H1 (cell line): Measurements from ENCODE around the gene OBSCN. TPM values are rescaled to one million over a fixed set of nuclear protein-coding genes. Genes with fewer than 3 reads are reported as not detected.

Experiments used
- CTCF ChIA-PET: fragments of 300-600 bp; sonication (Branson Sonifier 250); formaldehyde crosslinking; loops from one replicate; lab custom pipeline; 2021; ENCODE audit not compliant: partially characterized antibody; lab: Charles Lee
- POLR2A ChIA-PET: fragments of 300-600 bp; sonication (Branson Sonifier 250); formaldehyde crosslinking; loops from one replicate; lab custom pipeline; 2021; ENCODE audit warnings: inconsistent platforms; ENCODE audit not compliant: partially characterized antibody; lab: Charles Lee
- DNase-seq, 2 experiments: peaks; one replicate each; pipeline versions ENCODE4 v3.0.0 to v3.0.0-alpha.2; 2010 to 2022; ENCODE audit warnings: low spot score in 2 of 2, low read depth in 1 of 2, mixed read lengths in 1 of 2
- FAIRE-seq: peaks from 2 replicates; lab custom pipeline; 2011; peaks lifted over from hg19 to GRCh38; lab: Jason Lieb, UNC
- H2AFZ ChIP-seq: 2 replicates; pipeline ENCODE4 v1.8.1; 2012; ENCODE audit warnings: low read length, inconsistent platforms
- H2AK5ac ChIP-seq: 2 replicates; pipeline ENCODE4 v1.6.1; 2013; ENCODE audit warnings: low read depth, low read length
- H2BK120ac ChIP-seq: replicated peaks from 2 replicates; pipeline ENCODE3; 2013; ENCODE audit warnings: low read depth, low read length, inconsistent platforms
- H2BK12ac ChIP-seq: 2 replicates; pipeline ENCODE4 v1.6.1; 2013; ENCODE audit warnings: low read depth, low read length
- H2BK15ac ChIP-seq: 2 replicates; pipeline ENCODE4 v1.6.1; 2013; ENCODE audit warnings: low read length
- H2BK20ac ChIP-seq: 2 replicates; pipeline ENCODE4 v1.6.1; 2013; ENCODE audit warnings: low read length
- H2BK5ac ChIP-seq: 2 replicates; pipeline ENCODE4 v1.6.1; 2013; ENCODE audit warnings: low read depth, low read length
- H3K14ac ChIP-seq: 2 replicates; pipeline ENCODE4 v1.6.1; 2013; ENCODE audit warnings: inconsistent platforms; ENCODE audit not compliant: insufficient read length
- H3K18ac ChIP-seq: 2 replicates; pipeline ENCODE4 v1.6.1; 2013; ENCODE audit warnings: low read length; ENCODE audit errors: extremely low read depth
- H3K23ac ChIP-seq: 2 replicates; pipeline ENCODE4 v1.6.1; 2013; ENCODE audit warnings: inconsistent platforms; ENCODE audit not compliant: insufficient read length
- H3K23me2 ChIP-seq: 2 replicates; pipeline ENCODE4 v1.6.1; 2013; ENCODE audit warnings: low read depth, low read length
- H3K27ac ChIP-seq: 2 replicates; pipeline ENCODE4 v1.6.1; 2011; ENCODE audit warnings: low read depth, low read length, inconsistent platforms
- H3K27me3 ChIP-seq, 4 experiments: replicated peaks in 1 of 4; 1 replicate in 1 of 4; 2 replicates in 3 of 4; pipeline versions ENCODE4 v1.6.1 to v1.8.1; 2011 to 2013; ENCODE audit warnings: low read length in 3 of 4, mild to moderate bottlenecking in 3 of 4, inconsistent platforms in 2 of 4, mixed read lengths in 2 of 4, moderate library complexity in 1 of 4; ENCODE audit not compliant: control insufficient read depth in 3 of 4, insufficient read depth in 3 of 4; ENCODE audit errors: extremely low read depth in 1 of 4
- H3K36me3 ChIP-seq, 4 experiments: 2 replicates each; pipeline versions ENCODE4 v1.6.1 to v1.8.1; 2011 to 2013; ENCODE audit warnings: mild to moderate bottlenecking in 4 of 4, low read length in 3 of 4, moderate library complexity in 2 of 4, control low read depth in 1 of 4, inconsistent platforms in 1 of 4; ENCODE audit not compliant: insufficient read depth in 4 of 4, control insufficient read depth in 2 of 4
- H3K4ac ChIP-seq: replicated peaks from 2 replicates; pipeline ENCODE3; 2013; ENCODE audit warnings: low read length, low read depth, mixed read lengths, inconsistent platforms; ENCODE audit not compliant: insufficient read length
- H3K4me1 ChIP-seq, 4 experiments: replicated peaks in 1 of 4; 1 replicate in 1 of 4; 2 replicates in 3 of 4; pipeline versions ENCODE4 v1.6.1 to v1.8.1; 2011 to 2013; ENCODE audit warnings: low read length in 3 of 4, inconsistent platforms in 2 of 4, mixed read lengths in 1 of 4; ENCODE audit not compliant: insufficient read depth in 4 of 4, control insufficient read depth in 3 of 4
- H3K4me2 ChIP-seq, 2 experiments: 2 replicates each; pipeline versions ENCODE4 v1.6.1 to v1.8.1; 2011 to 2013; ENCODE audit warnings: low read depth in 2 of 2, low read length in 2 of 2, control low read depth in 1 of 2, inconsistent platforms in 1 of 2, mild to moderate bottlenecking in 1 of 2; ENCODE audit not compliant: insufficient read depth in 1 of 2
- H3K4me3 ChIP-seq, 4 experiments: fragments of 200-600, 300-600 bp in 1 of 4; sonication (generic), shearing (Covaris generic), sonication (Bioruptor Twin) in 1 of 4; 2 replicates each; pipeline versions ENCODE4 v1.5.1 to v1.8.1; 2011 to 2016; ENCODE audit warnings: low read length in 4 of 4, low read depth in 3 of 4, control low read depth in 2 of 4, inconsistent platforms in 2 of 4, mild to moderate bottlenecking in 2 of 4, mixed read lengths in 1 of 4, moderate library complexity in 1 of 4; ENCODE audit not compliant: insufficient read depth in 2 of 4; ENCODE audit errors: extremely low read depth in 1 of 4
- H3K56ac ChIP-seq: replicated peaks from 2 replicates; pipeline ENCODE3; 2013; ENCODE audit warnings: low read depth, mild to moderate bottlenecking, mixed read lengths, low read length, inconsistent platforms; ENCODE audit not compliant: insufficient read length
- H3K79me1 ChIP-seq: 2 replicates; pipeline ENCODE4 v1.6.1; 2013; ENCODE audit warnings: low read depth, low read length, control low read depth
- H3K79me2 ChIP-seq, 2 experiments: 2 replicates each; pipeline versions ENCODE4 v1.6.1 to v1.8.1; 2012 to 2013; ENCODE audit warnings: low read length in 2 of 2, mild to moderate bottlenecking in 2 of 2, inconsistent platforms in 1 of 2; ENCODE audit not compliant: insufficient read depth in 2 of 2, control insufficient read depth in 1 of 2
- H3K9ac ChIP-seq, 4 experiments: replicated peaks in 1 of 4; 1 replicate in 1 of 4; 2 replicates in 3 of 4; pipeline versions ENCODE4 v1.6.1 to v1.8.1; 2011 to 2013; ENCODE audit warnings: low read depth in 3 of 4, low read length in 3 of 4, control low read depth in 2 of 4, mild to moderate bottlenecking in 2 of 4, moderate library complexity in 2 of 4, inconsistent platforms in 1 of 4; ENCODE audit errors: extremely low read depth in 1 of 4
- H3K9me3 ChIP-seq, 2 experiments: 2 replicates each; pipeline versions ENCODE4 v1.6.1 to v1.8.1; 2012 to 2013; ENCODE audit warnings: mild to moderate bottlenecking in 2 of 2, moderate library complexity in 2 of 2, control low read depth in 1 of 2, inconsistent platforms in 1 of 2, low read depth in 1 of 2, low read length in 1 of 2, mixed read lengths in 1 of 2; ENCODE audit not compliant: insufficient read depth in 2 of 2
- H4K20me1 ChIP-seq, 2 experiments: replicated peaks in 1 of 2; 2 replicates each; pipeline versions ENCODE3 to v1.8.1; 2011 to 2013; ENCODE audit warnings: inconsistent platforms in 2 of 2, low read length in 2 of 2, mild to moderate bottlenecking in 1 of 2; ENCODE audit not compliant: insufficient read depth in 2 of 2, control insufficient read depth in 1 of 2
- H4K5ac ChIP-seq: 2 replicates; pipeline ENCODE4 v1.6.1; 2013; ENCODE audit warnings: low read length, low read depth, mixed read lengths, inconsistent platforms; ENCODE audit not compliant: insufficient read length
- H4K8ac ChIP-seq: 2 replicates; pipeline ENCODE4 v1.8.0; 2013; ENCODE audit warnings: mild to moderate bottlenecking, moderate library complexity, low read length, inconsistent platforms; ENCODE audit not compliant: insufficient read depth; ENCODE audit errors: extremely low read depth
- H4K91ac ChIP-seq: replicated peaks from 2 replicates; pipeline ENCODE3; 2013; ENCODE audit warnings: low read length, mixed read lengths, inconsistent platforms; ENCODE audit not compliant: insufficient read length
- CHD2 ChIP-seq: IDR thresholded peaks from 2 replicates; pipeline ENCODE4 v1.6.1; 2012; ENCODE audit warnings: low read length, improper control_type of control experiment
- MAFK ChIP-seq: IDR thresholded peaks from 2 replicates; pipeline ENCODE4 v1.6.1; 2012; ENCODE audit warnings: low read depth, mild to moderate bottlenecking, improper control_type of control experiment, low read length
- RBBP5 ChIP-seq: IDR thresholded peaks from 2 replicates; pipeline ENCODE4 v1.7.1; 2012; ENCODE audit warnings: low read depth, mild to moderate bottlenecking, inconsistent platforms, low read length, moderate library complexity, borderline replicate concordance
- TAF1 ChIP-seq: IDR thresholded peaks from 2 replicates; pipeline ENCODE4 v1.6.1; 2011; ENCODE audit warnings: mild to moderate bottlenecking, low read depth, low read length
- TCF12 ChIP-seq: IDR thresholded peaks from 2 replicates; pipeline ENCODE4 v1.6.1; 2011; ENCODE audit warnings: low read depth, mild to moderate bottlenecking, low read length
- WGBS, 2 experiments: shearing (Covaris generic) in 1 of 2; methylation state at CpG; one replicate each; pipeline versions ENCODE4 v1.1.6 to v1.1.7; 2013 to 2015; ENCODE audit warnings: low lambda C conversion rate in 2 of 2, mixed read lengths in 2 of 2, inconsistent platforms in 1 of 2, low coverage in 1 of 2, missing lambda C conversion rate in 1 of 2; ENCODE audit not compliant: insufficient replicate concordance in 2 of 2, insufficient coverage in 1 of 2, insufficient read length in 1 of 2; ENCODE audit errors: extremely low coverage in 1 of 2, missing lambda C conversion rate in 1 of 2; 5-methylcytosine and 5-hydroxymethylcytosine counted together
- polyA plus RNA-seq, 7 experiments: library from polyadenylated mRNA; depleted of rRNA in 3 of 7; stranded (reverse) in 5 of 7; unstranded in 2 of 7; fragments of >200 nt in 5 of 7; fragments of 200-250 nt in 2 of 7; gene quantifications; 1 replicate in 5 of 7; 2 replicates in 1 of 7; 4 replicates in 1 of 7; pipeline versions ENCODE4 v1.2.1 to v1.2.3, GENCODE V29; 2011 to 2013; ENCODE audit warnings: missing spikeins in 2 of 7, mixed read lengths in 2 of 7
- total RNA-seq: library from RNA; stranded (reverse); fragmentation: NEBNext Ultra II Directional; extraction: Animal tissue kit (Norgen Biotek cat#: 25700); gene quantifications from 2 replicates; pipeline ENCODE4 v1.2.1, GENCODE V29; 2021

The OBSCN gene
- total and polyA plus RNA-seq, 2 of the 8 experiments (the other 6 are each of a cell fraction or from before 2014, with no cell fraction given) = 7.5 to 28.4 TPM

DNA sequence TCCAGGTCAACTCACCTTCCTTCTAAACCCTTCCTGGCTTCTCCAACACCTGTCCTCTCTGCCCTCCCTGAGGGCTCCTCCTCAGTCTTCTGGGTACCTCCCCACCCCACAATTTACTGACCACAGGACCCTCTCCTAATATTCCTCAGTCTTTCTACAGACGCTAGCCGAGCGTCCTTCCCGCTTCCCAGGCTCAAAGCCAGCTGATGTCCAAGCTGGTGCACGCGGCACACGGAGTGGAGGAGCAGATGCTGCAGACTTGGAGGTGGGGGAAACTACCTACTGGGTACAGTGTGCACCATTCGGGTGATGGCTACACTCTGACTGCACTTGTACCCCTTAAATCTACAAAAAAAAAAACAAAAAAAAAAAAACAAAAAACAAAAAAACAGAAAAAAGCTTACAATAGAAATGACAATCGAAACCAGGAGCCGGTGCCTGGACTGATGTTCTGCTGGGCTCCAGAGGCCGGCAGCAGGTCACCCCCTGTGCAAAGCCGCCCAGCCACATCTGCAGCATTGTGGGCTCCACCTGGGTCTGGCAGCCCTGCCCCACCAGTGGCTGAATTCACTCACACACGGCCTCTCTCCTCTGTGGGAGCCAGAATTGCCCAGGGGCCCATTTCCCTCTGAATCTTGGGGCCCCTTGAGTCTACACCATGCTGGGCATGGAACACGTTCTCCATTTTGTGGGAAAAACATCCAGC is 191.8 kb downstream of the OBSCN start:
- H2BK120ac ChIP-seq = no peak overlapping the region
- no peaks in the 10 kb centered on the region for H3K4me1 ChIP-seq
- DNase-seq (no peak), FAIRE-seq (no peak)
- H3K23me2 ChIP-seq = no peaks in the 10 kb centered on the region
- H3K14ac ChIP-seq = no peak overlapping the region
- H3K23ac ChIP-seq = no peak overlapping the region
- H3K9me3 ChIP-seq = no peaks in the 10 kb centered on the region
- H3K18ac ChIP-seq = no peak overlapping the region
- no peak overlapping the region for H2BK20ac ChIP-seq
- H4K8ac ChIP-seq = no peak overlapping the region
- peaks cover 8 to 59% (median 33%) of the 10 kb centered on the region in 4 experiments; a peak in 7 of 8 replicates for H3K36me3 ChIP-seq
- H2BK5ac ChIP-seq = no peak overlapping the region
- ChIA-PET POLR2A (interaction anchor here (1.1 to 1.4 kb wide), 2 partner anchors 8 to 10 kb away, joined by 3 to 7 read pairs; no protein-coding TSS in a partner anchor), CTCF (no interaction called here)
- H3K9ac ChIP-seq = no peak overlapping the region
- peaks cover 12 to 41% of the 10 kb centered on the region in 2 experiments for H4K20me1 ChIP-seq
- H2AFZ ChIP-seq = no peak overlapping the region
- no peak overlapping the region for H3K4ac ChIP-seq
- peaks cover 17% of the 10 kb centered on the region; the same call in 1 of the 2 replicates for H3K79me1 ChIP-seq
- no peak overlapping the region for H3K4me3 ChIP-seq
- H3K79me2 ChIP-seq = peaks cover 0 to 28% of the 10 kb centered on the region in 2 experiments; a peak in 3 of 4 replicates
- H2AK5ac ChIP-seq = no peak overlapping the region
- no peak overlapping the region for H2BK12ac ChIP-seq
- H3K27me3 ChIP-seq = no peaks in the 10 kb centered on the region
- TF ChIP-seq CHD2 (no peak), RBBP5 (no peak), TAF1 (no peak), TCF12 (no peak), MAFK (no peak)
- no peak overlapping the region for H4K91ac ChIP-seq
- H3K27ac ChIP-seq = no peak overlapping the region
- no peak overlapping the region for H4K5ac ChIP-seq
- no peak overlapping the region for H3K4me2 ChIP-seq
- 96% methylated on average over 14 of the region's 14 CpGs; no CpG with 5 or more reads in 1 of the 2 experiments for WGBS, 2 experiments
- no peak overlapping the region for H2BK15ac ChIP-seq
- no peak overlapping the region for H3K56ac ChIP-seq
